Loucy (cell line): Measurements from ENCODE around the gene MPRIP.

Experiments used
- H2AFZ ChIP-seq: fragments of 200-600 bp; sonication (generic); 2 replicates; pipeline ENCODE4 v1.6.0; 2016; ENCODE audit warnings: antibody characterized with exemption, mild to moderate bottlenecking, low read length, moderate library complexity
- H3F3A ChIP-seq: fragments of 200-600 bp; 2 replicates; pipeline ENCODE4 v1.6.0; 2016; ENCODE audit warnings: antibody characterized with exemption, low read depth, mild to moderate bottlenecking
- H3K27me3 ChIP-seq: fragments of 200-600 bp; sonication (generic); 2 replicates; pipeline ENCODE4 v1.6.1; 2014; ENCODE audit warnings: low read length, mild to moderate bottlenecking; ENCODE audit not compliant: insufficient read depth, poor library complexity, severe bottlenecking
- H3K36me3 ChIP-seq: fragments of 200-600 bp; sonication (generic); 2 replicates; pipeline ENCODE4 v1.6.1; 2016; ENCODE audit warnings: low read length; ENCODE audit not compliant: insufficient read depth
- H3K4me1 ChIP-seq: fragments of 200-600 bp; sonication (generic); 2 replicates; pipeline ENCODE4 v1.5.1; 2014; ENCODE audit warnings: low read length, mild to moderate bottlenecking; ENCODE audit not compliant: insufficient read depth, poor library complexity, severe bottlenecking
- H3K4me2 ChIP-seq: fragments of 200-600 bp; sonication (generic); 2 replicates; pipeline ENCODE4 v1.6.0; 2014; ENCODE audit warnings: antibody characterized with exemption, low read length, low read depth, mild to moderate bottlenecking; ENCODE audit not compliant: poor library complexity, severe bottlenecking
- H3K4me3 ChIP-seq: fragments of 200-600 bp; sonication (generic); 2 replicates; pipeline ENCODE4 v1.5.1; 2014; ENCODE audit warnings: low read length, mild to moderate bottlenecking, mixed read lengths; ENCODE audit not compliant: poor library complexity, severe bottlenecking
- H3K79me2 ChIP-seq: fragments of 200-600 bp; sonication (generic); 2 replicates; pipeline ENCODE4 v1.6.1; 2014; ENCODE audit warnings: low read length; ENCODE audit not compliant: insufficient read depth
- H3K9ac ChIP-seq: fragments of 200-600 bp; sonication (generic); 2 replicates; pipeline ENCODE4 v1.6.0; 2014; ENCODE audit warnings: mild to moderate bottlenecking, low read depth, low read length, moderate library complexity; ENCODE audit not compliant: poor library complexity, severe bottlenecking
- H3K9me2 ChIP-seq: fragments of 200-600 bp; sonication (generic); replicated peaks from 2 replicates; pipeline ENCODE4 v1.6.1; 2016; ENCODE audit warnings: low read depth, low read length, mixed read lengths
- H3K9me3 ChIP-seq: fragments of 200-600 bp; sonication (generic); 2 replicates; pipeline ENCODE4 v1.6.1; 2014; ENCODE audit warnings: mild to moderate bottlenecking, antibody characterized with exemption, low read length, low read depth; ENCODE audit not compliant: insufficient read depth
- H4K20me1 ChIP-seq: fragments of 200-600 bp; sonication (generic); 2 replicates; pipeline ENCODE4 v1.6.0; 2014; ENCODE audit warnings: antibody characterized with exemption, low read length, mild to moderate bottlenecking; ENCODE audit not compliant: insufficient read depth, poor library complexity, severe bottlenecking
- CTCF ChIP-seq: fragments of 200-600 bp; sonication (generic); conservative IDR thresholded peaks from 2 replicates; pipeline ENCODE4 v1.5.1; 2014; ENCODE audit warnings: mild to moderate bottlenecking, antibody characterized with exemption, low read length
- EZH2phosphoT487 ChIP-seq: fragments of 200-600 bp; IDR thresholded peaks from 2 replicates; pipeline ENCODE4 v1.6.1; 2018; ENCODE audit warnings: antibody characterized with exemption, mild to moderate bottlenecking, moderate library complexity, borderline replicate concordance

The MPRIP gene

GRCh38 chr17:17168401-17168800, 126.1 kb downstream of the MPRIP start:
- Histone ChIP-seq H3K4me1 (peaks cover 3% of the 10 kb centered on the region), H3K36me3 (peaks cover 67% of the 10 kb centered on the region; the same call in 1 of the 2 replicates), H3K9ac (no peak overlapping the region), H4K20me1 (no peaks in the 10 kb centered on the region), H2AFZ (no peak overlapping the region), H3K4me3 (no peak overlapping the region), H3K79me2 (no peaks in the 10 kb centered on the region), H3F3A (no peaks in the 10 kb centered on the region), H3K27me3 (no peaks in the 10 kb centered on the region), H3K9me3 (no peaks in the 10 kb centered on the region), H3K4me2 (no peak overlapping the region), H3K9me2 (no peaks in the 10 kb centered on the region)
- no peak for TF ChIP-seq CTCF
- no peak for TF ChIP-seq EZH2phosphoT487

- Histone ChIP-seq H4K20me1 (no peaks in the 10 kb centered on the region), H3K79me2 (no peaks in the 10 kb centered on the region), H3K9me3 (no peaks in the 10 kb centered on the region), H3K27me3 (no peaks in the 10 kb centered on the region), H3F3A (no peaks in the 10 kb centered on the region), H3K4me2 (no peak overlapping the region), H3K4me1 (peaks cover 3% of the 10 kb centered on the region), H2AFZ (no peak overlapping the region), H3K36me3 (peaks cover 73% of the 10 kb centered on the region; the same call in 1 of the 2 replicates), H3K9me2 (no peaks in the 10 kb centered on the region), H3K9ac (no peak overlapping the region), H3K4me3 (no peak overlapping the region)
- TF ChIP-seq EZH2phosphoT487: no peak
- TF ChIP-seq CTCF: no peak
Measured at GRCh38 chr17:17169396-17169795, 127.1 kb downstream of the MPRIP start.

GRCh38 chr17:17170346-17170985, 128.2 kb downstream of the MPRIP start:
- H3K9ac ChIP-seq: no peak overlapping the region
- no peaks in the 10 kb centered on the region for H4K20me1 ChIP-seq
- no peaks in the 10 kb centered on the region for H3K9me2 ChIP-seq
- H3K36me3 ChIP-seq: peaks cover 72% of the 10 kb centered on the region; the same call in 1 of the 2 replicates
- H3K79me2 ChIP-seq: no peaks in the 10 kb centered on the region
- no peaks in the 10 kb centered on the region for H3K27me3 ChIP-seq
- peaks cover 4% of the 10 kb centered on the region for H3K4me1 ChIP-seq
- no peaks in the 10 kb centered on the region for H3F3A ChIP-seq
- no peaks in the 10 kb centered on the region for H3K9me3 ChIP-seq
- no peak overlapping the region for H3K4me3 ChIP-seq
- no peak overlapping the region for H2AFZ ChIP-seq
- no peak for TF ChIP-seq CTCF
- TF ChIP-seq EZH2phosphoT487: no peak
- H3K4me2 ChIP-seq: no peak overlapping the region
